NCI-H1436 (cell line): ENCODE measurements around the gene IRX1.

Experiments
- DNase-seq: peaks from one replicate; lab custom pipeline; 2025; lab: John Stamatoyannopoulos, UW

Gene IRX1

DNA sequence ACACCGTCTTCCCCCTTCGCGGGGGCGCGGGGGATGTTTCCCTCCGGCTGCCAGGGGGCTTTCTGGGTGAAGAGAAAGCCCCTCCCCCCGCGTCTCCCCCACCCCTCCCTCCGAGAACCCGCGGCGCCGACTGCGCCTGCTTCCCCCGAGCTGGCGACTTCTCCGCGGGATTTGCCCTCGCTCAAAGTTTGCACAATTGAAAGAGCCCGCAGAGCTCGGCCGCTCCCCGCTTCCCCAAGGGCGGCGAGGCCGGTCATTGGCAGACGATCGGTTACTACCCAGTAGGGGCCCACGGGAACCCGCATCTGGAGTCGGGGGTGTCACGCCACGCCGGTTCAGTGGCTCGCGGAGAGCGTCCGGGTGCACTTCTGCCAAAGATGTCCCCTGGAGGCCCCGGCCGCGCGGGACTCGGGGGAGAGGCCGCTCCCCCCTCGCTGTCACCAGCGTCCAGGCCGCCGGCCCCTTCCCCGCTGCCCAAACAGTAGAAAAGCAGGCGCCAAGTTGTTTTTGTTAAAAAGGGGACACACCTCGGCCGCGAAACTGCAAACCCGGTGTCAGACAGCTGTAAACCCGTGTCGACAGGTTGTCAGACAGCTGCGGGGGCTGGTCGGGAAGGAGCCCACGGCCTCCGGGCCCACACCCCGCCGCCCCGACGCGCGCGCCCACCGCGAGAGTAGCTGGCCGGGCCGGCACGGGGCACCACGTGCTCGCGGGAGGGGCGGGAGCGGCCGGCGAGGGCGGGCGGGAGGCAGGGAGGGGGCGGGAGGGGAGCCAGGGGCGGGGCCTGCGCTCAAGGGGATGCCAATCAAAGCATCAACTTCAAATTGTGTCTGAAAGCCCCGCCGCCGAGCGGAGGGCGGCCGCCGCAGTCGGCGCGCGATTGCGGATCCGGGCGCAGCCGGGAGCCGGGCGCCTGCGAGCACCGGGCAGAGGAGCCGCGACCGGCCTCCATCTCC lies at the start of gene IRX1:
IRX1 (plus strand) TSS at position 827 of the 956 bp plus-strand sequence. CDS start 274 bp downstream, outside the sequence.
- DNase-seq = no peak

DNA sequence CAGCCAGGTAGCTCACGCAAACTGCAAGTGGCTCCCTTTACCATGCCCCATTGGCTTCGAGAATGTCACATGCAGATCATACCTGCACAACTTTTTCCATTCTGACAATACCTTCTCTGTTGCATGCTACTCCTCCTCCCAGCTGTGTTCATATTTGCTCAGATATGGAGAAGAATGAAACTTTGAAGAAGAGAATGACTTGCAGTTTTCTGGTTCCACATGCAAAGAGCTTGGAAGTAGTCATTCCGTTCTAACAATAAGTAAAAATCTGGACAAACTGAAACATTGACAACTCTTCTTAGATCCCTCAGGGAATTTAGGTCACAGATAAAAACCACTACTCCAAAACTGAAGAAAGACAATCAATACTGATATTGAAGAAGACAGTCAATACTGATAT lies 49.6 kb upstream of the IRX1 start:
- DNase-seq = no peak

DNA sequence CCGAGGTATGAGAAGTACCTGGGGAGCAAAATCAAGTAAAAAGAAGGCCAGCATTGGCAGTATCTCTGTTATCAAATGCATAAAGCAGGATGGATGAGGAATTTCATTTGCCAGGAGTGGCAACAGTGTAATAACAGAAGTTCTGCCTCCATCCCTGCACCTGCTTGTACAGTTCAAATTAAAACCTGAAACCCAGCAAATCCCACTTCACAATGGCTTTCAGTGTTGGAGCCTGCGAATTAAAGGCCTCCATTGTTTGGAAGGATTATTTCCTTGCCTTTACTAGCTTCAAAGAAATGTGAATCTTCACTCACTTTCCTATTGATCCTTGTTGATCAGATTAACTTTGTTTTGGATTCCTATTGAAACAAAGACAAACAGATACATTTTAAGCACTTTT lies 31.5 kb upstream of the IRX1 start:
- no peak for DNase-seq

DNA sequence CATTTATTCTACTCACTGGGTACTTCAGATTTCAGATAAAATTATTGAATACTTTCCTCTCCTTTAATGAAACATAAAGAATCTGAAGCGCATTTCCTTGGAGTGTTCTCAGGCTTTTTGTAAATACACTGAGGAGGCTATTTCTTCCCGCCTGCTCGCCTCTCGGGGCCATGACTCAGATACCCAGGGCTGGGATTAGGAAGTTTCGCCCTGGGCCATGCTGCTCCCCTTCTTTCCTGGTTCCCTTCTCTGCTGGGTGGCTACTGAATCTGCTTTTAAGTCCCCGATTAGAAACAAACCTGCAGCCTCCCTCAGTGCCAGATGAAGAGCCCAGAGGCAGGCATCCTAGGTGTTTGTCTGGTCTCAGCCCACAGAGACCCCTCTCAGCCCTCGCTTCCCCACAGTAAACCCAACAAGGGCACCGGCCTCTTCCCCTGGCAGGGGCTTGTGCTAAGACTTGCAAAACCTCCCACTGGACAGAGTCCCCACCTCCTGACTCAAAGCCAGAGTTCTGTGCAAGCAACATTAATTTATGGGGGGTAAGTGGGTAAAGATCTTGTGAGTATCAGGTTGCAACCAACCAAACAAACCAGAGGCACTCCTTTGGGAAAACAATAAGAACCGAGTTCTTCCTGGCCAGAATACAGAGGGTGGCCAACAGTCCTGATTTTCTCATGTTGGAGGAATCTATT lies 30.7 kb upstream of the IRX1 start:
- DNase-seq = peak; percentile 2

DNA sequence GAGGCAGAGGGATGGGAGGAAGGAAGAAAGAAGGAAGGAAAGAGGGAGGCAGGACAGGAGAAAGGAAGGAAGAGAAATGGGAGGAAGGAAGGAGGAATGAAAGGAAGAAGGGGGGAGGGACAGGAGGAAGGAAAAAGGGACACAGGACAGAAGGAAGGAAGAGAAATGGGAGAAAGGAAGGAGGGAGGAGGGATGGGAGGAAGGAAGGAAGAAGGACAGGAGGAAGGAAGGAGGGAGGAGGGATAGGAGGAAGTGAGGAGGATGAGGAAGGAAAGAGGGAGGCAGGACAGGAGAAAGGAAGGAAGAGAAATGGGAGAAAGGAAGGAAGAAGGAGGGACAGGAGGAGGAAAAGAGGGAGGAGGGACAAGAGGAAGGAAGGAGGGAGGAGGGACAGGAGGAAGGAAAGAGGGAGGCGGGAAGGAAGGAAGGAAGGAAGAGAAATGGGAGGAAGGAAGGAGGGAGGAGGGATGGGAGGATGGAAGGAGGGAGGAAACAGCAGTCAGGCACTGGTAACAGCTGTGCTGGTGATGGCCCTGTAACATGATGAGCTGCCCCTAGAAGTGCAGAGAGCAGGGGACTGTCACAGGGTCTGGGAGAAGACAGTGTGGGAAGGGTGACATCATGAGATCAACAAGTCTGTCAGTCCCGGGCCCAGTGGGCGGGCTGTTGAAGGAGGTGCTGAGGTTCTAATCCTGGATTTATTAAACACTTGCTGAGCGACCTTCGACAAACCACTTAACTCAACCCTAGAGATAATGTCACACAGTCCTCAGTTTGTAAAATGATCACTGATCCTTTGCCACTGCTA lies 10.7 kb upstream of the IRX1 start:
- DNase-seq = no peak

DNA sequence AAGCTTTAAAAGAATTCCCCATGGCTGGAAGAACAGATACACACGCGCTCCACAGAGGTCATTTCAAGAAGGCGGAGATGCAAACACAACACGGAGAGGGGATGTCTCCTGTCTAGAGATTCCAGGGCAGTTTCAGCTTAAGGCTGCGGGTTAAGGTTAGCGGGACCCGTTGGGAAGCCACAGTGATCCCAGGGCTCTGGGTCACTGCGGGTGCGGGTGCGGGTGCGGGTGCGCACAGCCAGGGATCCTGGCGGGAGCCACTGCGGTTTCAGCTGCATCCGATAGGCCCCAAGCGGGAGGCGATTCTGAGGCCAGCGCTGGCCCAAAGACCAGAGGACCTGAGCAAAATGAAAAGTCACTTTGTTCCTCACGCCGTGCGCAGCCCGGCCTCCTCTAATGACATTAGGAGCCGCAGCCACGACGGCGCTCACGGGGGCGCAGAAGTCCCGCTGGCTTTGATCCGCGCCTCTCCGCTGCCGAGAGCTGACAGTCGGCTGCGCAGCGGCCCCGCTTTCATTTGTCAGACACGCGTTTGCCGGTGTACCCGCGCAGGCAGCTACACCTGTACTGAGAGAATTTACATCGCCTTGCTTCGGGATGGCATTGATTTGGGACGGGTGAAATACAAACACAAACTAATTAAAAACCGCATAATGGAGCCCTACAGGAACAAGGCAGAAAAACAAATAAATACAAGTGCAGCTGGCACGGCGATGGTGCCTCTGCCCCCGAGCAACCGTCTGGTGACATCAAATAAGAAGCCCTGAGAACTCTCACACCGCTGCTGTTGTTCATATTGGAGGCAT lies 5.3 kb upstream of the IRX1 start:
- DNase-seq = no peak

DNA sequence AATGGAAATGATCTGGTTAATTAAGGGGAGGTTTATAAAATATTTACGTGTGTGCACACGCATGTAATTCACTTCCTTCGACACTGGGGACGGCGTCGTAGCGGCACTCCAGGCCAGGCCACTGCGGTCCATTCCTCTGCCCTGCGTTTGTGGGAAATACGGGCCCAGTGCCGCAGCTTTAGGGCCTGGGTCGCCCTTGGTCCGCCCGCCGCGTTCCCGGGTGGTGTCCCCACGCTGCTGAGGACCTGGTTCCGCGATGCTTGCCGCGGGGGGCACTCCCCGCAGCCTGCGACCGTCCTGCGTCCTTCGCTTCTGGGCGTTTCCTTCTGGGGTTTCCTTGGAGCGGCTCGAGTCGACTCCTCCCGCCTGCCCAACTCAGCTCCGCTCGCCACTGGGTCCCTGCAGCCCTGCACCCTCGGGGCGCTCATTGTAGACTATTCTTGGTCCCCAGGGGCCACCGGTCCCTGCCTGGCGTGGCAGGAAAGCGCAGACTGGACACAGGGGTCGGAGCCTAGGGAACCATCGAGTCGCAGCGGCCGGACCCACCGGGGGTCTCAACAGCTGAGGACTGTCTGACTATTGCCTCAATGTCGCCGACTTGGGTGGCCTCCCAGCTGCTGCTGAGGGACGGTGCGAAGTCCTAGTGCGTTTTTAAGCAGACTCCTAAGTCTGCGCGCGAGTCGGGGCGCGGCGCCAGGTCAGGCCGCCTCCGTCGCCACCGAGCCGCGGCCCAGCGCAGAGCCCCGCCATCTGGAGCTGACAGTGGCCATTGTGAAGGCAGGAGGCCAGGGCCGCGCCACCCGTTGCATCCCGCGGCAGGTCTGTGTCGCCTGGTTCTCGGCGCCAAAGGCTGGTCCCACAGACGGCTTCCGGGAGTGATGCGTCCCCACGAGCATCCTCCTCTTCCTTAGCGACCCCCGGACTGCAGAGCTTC lies 4.4 kb upstream of the IRX1 start:
- no peak for DNase-seq

DNA sequence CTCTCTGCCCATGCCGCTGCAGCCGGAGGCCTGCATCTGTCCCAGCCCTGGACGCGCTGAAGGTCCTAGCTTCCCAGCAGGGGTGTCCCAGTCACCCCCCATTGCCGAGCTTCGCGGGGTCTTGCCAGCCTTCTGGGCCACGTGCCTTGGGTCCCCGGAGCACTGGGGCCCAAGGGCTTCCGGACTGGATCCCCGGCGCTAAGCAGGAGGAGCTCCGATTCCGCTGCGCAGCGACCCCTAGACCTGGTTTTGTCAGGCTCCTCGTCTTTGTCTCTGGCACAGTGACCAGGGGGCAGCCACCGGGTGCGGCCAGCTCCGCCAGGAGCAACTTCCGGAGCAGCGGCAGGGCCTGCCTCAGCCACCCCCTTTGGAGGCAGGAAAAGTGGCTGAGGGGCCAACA lies 3.3 kb upstream of the IRX1 start:
- DNase-seq = no peak

DNA sequence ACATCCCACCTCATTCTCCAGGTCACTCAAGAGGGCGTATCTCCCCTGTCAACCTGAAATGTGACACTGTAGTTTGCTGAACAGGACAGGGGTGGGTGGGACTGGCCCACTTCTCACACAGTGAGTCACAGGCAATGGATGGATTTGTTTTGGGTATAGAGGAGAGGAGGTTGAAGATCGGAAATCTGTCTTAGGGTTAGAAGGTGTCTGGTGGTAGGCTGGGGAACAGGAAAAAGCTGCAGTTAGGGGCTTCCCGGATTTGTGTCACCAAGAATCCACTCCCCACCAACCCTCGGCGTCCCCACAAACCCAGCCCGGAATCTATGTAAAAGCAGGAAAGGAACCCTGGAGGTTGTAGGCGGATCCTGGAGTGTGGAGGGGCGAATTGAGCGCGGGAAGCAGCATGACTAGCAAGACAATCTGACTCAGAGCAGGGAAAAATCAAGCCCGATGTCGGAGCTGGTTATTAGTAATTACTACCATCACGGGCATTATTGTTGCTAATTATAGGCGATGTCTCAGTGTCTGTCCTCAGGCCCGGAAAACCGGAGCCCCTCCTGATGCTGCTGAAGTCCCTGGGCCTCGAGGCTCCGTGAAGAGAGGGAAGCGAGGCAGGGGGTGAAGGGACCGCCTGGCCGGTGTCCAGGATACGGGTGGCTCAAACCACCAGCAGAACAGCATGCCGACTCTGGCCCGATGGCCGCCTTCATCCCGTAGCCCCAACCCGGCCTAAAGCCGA lies 1.7 kb upstream of the IRX1 start:
- DNase-seq = no peak

DNA sequence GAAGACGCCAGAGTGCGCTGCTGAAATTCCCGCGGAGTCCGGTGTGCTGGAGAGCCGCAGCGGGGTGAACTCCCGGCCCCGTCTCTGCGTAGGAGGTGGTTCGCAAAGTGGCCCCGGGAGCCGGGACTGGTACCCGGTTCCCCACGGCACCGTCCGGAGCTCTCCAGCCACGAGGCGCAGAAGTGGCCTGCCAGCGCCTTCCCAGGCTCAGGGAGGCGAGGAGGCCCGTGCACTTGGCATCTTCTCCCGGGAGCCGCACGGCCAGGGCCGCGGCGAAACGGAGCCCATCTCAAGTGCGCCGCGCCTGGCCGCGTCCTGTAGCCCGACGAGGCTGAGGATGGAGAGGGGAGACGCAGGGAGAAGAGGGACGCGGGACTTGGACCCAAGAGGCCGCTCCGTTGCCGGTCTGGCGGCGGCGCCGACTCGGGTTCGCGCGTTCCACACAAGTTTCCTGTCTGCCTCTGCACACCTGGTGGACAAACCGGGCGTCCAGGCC lies 1.1 kb upstream of the IRX1 start:
- DNase-seq = no peak

DNA sequence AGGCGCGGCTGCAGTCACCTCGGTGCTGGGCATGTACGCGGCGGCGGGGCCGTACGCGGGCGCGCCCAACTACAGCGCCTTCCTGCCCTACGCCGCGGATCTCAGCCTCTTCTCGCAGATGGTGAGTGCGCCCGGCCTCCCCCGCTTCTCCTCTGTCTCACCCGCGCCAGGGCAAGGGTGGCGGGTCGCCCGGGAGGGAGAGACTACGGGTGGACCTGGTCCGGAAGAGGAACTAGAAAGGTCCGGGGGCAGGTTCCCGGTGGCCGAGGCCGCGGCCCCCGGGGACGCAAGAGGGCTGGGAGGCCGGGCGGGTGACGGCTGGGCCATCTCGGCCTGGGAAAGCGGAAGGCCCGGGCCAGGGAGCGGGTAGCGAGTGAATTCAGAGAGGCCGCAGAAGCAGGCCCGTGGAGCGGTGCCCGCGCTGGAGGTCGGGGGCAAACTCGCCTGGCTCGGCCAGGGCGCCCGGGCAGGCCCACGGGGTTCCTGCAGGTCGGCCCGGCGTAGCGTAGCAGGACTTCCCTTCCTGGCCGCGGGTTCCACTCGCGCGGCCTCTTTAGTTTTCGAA lies 711 bp downstream of the IRX1 start:
- no peak for DNase-seq

DNA sequence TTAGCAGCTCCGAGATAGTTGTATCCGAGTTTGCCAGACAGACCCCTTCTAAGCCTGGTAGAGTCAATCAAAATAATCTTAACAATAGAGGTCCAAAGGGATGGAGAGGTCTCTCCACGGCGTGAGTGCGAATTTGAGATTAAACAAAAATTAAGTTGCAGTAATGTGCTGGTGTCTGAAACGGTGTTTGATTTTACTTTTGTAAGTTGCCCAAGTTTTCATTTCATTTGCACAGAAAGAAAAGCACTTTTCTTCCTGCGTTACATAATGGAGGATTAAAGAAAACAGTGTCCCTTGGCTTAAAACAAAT lies 1.2 kb downstream of the IRX1 start:
- no peak for DNase-seq

DNA sequence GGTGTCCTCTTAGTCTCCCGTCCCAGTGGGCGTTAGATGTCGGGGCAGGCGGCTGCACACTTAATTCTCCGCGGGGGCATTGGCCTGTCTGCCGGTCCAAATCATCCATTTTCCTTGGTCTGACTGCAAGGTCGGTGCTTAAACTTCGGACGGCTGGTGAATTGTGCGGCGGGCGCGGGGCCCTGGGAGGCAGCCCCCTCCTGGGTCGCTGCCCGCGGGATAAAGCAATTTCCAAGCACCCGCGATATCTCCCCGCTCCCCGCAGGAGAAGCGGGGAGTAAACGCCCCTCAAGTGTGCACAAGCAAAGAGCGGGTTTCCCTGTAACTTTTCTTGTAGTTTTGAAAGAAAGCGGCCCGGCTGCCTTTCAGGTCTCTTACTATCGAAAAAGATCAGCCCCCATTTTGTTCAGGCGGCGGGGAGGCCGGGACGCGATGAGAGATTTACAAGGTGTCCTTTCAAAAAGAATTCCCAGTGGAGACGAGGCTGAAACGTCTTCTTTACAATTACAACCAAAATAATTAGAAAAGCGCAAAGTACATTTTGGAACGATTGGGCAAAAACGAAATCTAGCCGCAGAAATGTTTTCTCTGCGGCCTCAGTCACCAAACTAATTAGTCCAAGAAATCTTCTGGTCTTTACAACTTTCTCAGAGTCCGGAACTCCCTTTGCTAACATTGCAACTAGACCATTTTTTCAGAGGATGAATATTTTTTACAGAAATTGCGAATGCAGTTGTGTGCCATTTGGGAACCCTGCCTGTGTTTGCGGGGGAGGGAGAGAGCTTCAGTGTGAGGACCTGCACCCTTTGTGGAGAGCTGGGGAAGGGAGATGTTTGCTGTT lies 1.8 kb downstream of the IRX1 start:
- DNase-seq = no peak

DNA sequence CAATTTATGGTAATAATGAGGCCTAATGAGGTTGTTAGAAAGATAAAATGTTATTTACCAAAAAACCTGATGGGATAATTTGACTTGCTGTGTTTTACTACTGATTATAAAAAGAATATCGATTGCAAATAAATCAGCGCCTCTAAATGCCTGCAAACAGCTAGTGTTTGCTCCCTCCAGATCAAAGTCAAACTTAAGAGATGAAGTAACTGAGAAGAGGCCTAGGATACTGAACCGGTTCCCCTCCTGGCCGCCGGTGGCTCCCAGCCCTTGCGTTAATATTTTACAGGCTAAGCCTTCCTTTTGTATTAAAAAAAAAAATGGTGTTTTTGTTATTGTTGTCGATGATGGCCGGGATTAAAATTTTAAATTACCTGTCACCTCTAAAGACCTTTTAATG lies 2.6 kb downstream of the IRX1 start:
- no peak for DNase-seq

DNA sequence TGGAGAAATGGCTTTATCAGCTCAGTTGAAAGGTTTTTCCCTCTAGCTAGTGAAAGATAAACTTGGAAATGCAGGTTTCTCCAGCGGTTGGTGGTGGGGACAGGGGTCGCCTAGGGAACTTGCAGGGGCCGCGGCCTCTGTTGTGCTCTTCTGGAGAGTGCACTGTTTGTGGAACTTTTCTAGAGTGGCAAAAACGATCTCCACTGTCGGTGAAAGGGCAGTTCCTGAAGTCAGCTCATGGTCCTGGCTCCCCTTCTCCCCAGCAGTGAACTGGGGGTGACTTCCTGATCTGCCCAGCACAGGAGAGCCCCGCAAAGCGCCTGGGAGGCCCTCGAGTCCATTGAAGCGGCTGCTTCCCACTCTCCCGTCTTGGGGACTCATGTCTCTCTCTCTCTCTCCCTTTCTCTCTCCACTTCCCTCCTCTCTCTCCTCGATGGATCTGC lies 3.2 kb downstream of the IRX1 start:
- no peak for DNase-seq

DNA sequence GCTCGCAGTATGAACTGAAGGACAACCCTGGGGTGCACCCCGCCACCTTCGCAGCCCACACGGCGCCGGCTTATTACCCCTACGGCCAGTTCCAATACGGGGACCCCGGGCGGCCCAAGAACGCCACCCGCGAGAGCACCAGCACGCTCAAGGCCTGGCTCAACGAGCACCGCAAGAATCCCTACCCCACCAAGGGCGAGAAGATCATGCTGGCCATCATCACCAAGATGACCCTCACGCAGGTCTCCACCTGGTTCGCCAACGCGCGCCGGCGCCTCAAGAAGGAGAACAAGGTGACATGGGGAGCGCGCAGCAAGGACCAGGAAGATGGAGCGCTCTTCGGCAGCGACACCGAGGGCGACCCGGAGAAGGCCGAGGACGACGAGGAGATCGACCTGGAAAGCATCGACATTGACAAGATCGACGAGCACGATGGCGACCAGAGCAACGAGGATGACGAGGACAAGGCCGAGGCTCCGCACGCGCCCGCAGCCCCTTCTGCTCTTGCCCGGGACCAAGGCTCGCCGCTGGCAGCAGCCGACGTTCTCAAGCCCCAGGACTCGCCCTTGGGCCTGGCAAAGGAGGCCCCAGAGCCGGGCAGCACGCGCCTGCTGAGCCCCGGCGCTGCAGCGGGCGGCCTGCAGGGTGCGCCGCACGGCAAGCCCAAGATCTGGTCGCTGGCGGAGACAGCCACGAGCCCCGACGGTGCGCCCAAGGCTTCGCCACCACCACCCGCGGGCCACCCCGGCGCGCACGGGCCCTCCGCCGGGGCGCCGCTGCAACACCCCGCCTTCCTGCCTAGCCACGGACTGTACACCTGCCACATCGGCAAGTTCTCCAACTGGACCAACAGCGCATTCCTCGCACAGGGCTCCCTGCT lies 3.8 kb downstream of the IRX1 start:
- DNase-seq = no peak
